ENCODE measurements around the gene OR10H4.
"Not testable (repeated sequence)": the region's sequence is repeated elsewhere in the genome, so short reads cannot be mapped to it uniquely, and the experiment has no call there.

Gene OR10H4, protein sequence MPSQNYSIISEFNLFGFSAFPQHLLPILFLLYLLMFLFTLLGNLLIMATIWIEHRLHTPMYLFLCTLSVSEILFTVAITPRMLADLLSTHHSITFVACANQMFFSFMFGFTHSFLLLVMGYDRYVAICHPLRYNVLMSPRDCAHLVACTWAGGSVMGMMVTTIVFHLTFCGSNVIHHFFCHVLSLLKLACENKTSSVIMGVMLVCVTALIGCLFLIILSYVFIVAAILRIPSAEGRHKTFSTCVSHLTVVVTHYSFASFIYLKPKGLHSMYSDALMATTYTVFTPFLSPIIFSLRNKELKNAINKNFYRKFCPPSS

DNA sequence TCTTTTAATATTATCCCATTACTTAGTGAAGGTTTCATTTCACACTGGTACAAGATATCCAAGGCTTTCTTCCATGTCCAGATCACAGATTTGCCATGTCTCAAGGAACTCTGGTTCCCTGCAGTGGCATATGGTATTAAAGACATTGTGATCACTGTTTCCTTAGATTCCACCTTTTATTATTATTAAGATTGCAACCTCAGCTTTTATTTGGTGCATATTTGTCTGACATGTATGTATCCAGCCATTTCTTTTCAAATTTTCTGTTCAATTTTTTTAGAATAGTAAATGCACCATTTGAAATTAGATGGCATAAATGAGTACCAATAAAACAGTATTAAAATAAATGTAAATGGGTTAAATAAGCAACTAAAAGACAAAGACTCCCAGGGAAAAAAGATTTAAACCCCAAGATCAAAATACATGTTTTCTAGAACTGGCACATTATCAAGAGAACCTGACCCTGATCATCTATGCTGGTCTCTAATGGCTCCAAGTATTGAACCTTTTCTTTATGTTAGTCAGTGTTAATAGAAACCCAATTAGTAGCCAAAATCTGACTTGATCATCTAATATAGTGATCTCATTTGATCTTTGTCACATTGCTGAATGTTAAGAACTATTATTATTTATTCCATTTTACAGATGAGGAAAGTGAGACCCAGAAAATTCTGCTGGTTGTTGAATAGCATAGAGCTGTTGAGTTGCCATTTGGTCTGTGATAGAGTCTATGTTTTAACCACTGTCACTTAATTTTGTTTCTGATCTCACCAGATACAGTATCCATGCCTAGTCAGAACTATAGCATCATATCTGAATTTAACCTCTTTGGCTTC is at the start of gene OR10H4:
OR10H4 (plus strand) TSS at position 786 of the 836 bp plus-strand sequence; CDS start at position 786, 0 bp downstream.
- no peak for DNase-seq

DNA sequence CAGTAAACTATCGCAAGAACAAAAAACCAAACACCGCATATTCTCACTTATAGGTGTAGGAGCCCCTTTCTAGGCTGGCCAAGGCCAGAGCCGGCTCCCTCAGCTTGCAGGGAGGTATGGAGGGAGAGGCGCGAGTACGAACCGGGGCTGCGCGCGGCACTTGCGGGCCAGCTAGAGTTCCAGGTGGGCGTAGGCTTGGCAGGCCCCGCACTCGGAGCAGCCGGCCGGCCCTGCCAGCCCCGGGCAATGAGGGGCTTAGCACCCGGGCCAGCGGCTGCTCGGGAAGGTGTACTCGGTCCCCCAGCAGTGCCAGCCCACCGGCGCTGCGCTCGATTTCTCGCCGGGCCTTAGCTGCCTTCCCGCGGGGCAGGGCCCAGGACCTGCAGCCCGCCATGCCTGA is 49.2 kb upstream of the OR10H4 start:
- DNase-seq = not testable (repeated sequence)

DNA sequence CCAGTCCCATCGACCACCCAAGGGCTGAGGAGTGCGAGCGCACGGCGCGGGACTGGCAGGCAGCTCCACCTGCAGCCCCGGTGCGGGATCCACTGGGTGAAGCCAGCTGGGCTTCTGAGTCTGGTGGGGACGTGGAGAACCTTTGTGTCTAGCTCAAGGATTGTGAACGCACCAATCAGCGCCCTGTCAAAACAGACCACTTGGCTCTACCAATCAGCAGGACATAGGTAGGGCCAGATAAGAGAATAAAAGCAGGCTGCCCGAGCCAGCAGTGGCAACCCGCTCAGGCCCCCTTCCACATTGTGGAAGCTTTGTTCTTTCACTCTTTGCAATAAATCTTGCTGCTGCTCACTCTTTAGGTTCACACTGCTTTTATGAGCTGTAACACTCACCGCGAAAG is 48.8 kb upstream of the OR10H4 start:
- DNase-seq = not testable (repeated sequence)

DNA sequence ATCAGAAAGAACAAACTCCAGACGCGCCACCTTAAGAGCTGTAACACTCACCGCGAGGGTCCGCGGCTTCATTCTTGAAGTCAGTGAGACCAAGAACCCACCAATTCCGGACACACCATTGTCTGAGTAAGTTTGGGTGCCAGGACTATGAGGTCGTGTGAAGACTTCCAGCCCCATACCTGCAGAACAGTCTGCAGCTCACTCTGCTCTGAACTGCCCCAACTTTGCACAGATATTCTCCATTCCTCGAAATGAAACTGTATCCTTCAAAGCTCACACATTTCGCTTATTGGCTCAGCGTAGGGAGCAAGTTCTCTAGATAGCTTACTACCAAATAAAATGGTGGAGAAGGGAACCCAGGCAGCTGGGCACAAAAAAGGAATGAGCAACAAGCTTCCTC is 48.3 kb upstream of the OR10H4 start:
- no peak for DNase-seq

DNA sequence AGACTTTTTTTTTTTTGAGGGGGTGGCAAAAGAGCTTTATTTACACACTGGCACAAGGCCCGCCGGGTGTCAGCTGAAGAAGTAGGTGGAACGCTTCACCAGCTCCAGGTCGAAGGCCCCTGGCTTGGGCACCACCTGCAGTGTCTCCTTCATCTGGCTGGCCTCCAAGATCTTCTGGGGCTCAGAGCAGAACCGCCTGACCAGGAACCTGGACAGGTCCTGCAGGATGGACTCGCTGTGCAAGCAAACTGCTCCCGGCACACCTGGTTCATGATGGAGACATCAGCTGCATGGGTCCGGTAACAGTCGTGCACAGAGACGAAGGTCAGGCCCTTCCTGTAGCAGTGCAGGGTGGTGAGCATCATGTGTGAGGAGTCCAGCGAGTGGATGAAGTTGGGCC is 46.6 kb upstream of the OR10H4 start:
- DNase-seq = no peak

DNA sequence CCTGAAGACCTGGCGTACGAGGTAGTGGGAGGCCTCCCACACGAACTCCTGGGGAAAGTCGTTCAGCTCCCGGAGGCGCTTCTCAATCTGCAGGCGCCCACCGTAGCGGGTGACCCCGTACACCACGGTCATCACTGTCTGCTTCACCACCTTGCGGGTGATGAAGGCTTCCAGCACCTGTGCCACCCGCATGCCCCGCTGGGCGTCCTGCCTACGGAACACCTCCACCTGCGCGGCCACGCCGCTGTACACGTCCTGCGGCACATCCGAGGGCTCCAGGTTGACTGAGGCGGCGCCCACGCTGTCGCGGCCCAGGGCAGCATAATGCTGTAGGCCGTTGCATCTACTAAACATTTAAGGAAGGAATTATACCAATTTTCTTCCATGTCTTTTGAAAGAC is 45.9 kb upstream of the OR10H4 start:
- DNase-seq = not testable (repeated sequence)

DNA sequence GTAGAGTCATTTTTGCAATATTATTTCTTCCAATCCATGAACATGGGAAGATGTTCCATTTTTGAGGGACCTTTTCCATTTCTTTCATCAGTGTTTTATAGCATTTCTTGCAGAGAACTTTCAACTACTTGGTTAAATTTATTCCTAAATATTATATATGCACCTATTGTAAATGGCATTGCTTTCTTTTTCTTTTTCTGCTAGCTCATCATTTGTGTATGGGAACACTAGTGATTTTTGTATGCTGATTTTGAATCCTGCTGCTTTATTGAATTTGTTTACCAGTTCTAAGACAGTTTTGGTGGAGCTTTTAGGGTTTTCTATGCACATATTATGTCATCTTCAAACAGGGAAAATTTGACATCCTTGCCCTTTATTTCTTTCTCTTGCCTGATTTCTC is 43.8 kb upstream of the OR10H4 start:
- DNase-seq = no peak

DNA sequence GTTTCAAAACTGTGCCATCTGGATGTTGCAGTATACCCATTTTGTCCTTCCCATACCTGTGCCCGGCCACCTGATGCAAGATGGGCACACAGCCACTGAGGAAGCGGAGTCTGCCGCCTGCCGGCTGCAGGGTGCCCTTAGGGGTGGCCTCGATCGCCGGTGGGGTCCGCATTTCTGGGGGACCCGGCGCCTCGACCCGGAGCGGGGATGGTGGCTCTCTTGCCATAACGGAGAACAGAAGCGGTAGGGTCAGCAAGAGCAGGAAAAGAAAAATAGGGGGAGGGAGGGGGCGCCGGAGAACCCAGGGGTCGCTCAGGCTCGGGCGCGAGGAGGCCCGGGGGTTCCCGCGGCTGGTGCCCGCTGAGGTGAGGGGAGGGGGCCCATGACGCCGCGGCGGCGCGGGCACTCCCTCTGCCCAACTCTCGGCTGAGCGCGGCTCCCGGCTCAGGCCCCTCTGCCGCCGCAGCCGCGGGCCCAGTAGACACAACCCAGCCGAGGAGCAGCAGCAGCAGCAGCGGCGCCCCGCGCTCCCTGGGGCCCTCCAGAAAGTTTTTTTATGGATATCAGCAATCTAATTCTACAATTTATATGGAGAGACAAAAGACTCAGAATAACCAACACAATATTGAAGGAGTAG is 37.1 kb upstream of the OR10H4 start:
- no peak for DNase-seq

DNA sequence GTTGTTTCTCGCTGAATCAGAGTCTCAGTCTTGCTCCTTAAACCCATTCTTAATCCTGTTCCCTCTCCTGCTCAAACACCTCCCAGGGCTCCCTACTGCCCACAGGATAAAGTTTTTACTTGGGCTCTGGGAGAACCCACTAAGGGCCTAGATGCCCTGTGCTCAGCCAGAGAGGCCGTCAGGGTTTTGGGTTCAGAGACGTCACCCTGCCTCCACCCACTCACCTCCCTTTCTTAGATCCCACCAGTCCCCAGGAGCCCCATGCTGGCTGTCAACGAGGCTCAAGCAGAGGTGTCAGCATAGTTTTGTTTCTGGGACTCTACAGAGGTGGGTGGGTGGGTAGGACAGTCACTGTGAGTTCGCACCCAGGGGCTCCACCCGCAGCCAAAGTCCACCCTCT is 35.4 kb upstream of the OR10H4 start:
- no peak for DNase-seq

DNA sequence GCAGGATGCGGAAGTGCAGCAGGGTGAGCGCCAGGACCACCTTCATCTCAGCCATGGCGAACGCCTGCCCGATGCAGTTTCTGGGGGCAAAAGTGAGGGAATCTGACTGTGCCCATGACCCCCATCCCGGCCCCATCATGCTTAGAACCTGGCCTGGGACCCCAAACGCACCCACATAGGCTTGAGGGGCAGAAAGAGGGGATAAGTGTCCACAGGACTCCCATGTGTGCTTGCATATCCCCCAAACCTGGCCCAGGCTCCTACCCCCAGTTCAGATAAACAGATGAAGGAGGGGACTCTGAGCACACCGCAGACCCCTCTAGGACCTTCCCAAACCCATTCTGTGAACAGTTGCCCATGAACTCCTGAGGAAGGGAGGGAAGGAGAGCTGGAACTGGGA is 35.0 kb upstream of the OR10H4 start:
- DNase-seq = no peak

DNA sequence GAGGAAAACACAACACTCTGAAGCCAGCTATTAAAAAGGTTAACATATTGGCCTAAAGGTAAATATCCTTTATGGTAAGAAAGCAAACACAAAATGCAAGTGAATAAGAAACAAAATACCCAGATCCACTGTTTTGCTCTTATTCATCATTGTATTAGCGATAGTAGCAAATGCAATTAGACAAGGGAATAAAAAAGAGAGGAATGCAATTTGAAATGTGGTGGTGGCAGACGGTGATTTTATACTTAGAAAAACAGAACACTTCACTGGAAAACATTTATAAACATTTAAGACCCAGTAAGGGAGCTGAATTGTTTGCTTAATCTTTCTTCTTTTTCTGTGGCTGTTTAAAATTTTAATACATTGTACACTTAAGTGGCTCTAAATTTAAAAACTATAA is 33.7 kb upstream of the OR10H4 start:
- no peak for DNase-seq

DNA sequence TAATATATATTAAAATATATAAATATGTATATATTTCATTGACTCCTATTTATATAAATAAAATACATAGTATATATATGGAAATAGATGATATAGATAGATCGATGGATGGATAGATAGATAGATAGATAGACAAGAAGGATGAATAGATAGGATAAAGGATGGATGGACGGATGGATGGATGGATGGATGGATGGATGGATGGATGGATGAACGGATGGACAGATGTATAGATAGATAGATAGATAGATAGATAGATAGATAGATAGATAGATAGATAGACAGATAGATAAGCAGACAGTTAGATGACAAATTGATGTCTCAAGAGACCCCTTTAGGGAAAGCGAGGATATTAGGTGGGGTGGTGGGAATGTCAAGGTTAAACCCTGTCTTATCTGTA is 29.6 kb upstream of the OR10H4 start:
- DNase-seq = no peak

DNA sequence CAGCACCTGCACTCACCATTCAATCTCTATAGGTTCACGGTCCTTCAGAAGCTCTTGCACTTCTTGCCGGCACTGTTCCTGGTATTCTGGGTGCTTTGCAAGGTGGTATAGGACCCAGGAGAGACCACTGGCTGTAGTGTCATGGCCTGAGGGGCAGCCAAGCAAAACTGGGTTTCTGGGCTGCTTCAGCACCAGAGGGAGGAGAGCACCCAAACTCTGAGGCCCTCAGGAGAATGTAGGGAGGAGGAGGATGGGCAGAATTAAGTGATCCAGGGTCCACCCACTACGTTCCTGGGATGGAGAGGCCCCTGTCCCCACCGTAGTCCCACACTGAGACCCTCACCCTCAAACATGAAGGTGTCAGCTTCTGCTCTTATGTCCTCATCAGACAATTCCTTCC is 26.8 kb upstream of the OR10H4 start:
- DNase-seq = no peak

DNA sequence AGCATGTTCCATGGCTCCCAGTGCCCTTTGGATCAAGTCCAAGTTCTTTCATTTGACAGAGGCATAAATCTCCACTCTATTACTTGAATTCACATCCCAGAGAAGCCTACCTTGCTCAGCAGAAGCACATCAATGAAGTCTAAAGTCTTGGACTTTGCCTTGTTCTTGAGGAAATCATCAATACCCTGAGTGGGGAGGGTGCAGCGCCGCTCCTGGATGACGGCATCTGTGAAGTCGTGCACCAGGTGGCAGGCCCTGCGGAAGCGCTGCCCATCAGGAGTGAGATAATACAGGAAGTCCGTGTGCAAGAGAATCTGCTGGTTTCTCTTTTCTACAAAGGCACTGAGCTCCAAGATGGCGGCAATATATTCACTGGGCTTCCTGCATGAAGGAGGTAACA is 25.1 kb upstream of the OR10H4 start:
- DNase-seq = no peak

DNA sequence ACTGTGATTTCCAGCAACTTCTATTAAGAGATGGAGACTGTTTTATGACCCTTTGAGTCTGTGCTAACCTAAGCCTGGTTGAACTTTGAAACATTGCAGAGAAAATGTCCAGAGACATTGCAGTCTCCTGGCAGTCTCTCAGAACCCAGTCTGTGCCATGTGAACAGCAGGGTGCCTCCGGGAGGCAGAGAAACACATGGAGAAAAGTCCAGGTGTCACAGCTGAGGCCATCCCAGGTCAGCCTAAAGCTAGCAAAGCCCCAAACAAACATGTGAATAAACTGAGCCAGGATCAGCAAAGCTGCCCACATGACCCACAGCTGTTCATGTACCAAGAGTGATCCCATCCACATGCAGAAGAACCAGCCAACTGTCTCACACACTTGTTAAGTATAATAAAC is 22.3 kb upstream of the OR10H4 start:
- no peak for DNase-seq

DNA sequence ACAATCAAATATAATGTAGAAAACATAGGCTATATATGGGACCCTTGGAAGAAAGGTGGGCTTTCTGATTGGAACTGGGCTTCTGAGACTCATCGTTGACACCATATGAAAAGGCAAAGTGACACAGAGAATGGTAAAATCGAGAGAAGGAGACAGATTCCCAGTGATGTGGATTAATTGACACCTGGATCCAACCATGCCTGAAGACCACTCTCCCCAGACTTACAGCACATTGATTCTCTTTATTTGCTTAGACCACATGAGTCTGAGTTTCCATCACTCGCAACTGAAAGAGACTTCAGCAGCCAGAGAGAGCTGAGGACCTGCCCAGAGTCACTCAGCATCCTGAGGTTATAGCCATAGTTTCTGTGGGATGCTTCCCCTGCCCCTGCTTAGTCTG is 20.5 kb upstream of the OR10H4 start:
- DNase-seq = no peak

DNA sequence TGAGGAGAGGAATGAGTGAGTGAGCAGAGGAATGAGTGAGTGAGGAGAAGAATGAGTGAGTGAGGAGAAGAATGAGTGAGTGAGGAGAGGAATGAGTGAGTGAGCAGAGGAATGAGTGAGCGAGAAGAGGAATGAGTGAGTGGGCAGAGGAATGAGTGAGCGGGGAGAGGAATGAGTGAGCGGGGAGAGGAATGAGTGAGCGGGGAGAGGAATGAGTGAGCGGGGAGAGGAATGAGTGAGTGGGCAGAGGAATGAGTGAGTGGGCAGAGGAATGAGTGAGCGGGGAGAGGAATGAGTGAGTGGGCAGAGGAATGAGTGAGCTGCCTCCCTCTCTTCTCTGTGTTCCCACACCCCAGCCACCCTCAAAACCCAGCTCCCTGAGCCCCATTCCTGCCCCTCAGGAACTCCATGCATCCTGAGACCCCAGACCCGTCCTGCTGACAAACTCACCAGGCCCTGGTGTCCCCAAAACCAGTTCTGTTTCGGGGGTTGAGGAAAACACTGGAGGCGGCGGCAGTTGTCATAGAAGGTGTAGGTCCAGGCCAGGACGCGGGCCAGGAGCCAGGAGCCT is 15.0 kb upstream of the OR10H4 start:
- DNase-seq = peak; percentile 63

DNA sequence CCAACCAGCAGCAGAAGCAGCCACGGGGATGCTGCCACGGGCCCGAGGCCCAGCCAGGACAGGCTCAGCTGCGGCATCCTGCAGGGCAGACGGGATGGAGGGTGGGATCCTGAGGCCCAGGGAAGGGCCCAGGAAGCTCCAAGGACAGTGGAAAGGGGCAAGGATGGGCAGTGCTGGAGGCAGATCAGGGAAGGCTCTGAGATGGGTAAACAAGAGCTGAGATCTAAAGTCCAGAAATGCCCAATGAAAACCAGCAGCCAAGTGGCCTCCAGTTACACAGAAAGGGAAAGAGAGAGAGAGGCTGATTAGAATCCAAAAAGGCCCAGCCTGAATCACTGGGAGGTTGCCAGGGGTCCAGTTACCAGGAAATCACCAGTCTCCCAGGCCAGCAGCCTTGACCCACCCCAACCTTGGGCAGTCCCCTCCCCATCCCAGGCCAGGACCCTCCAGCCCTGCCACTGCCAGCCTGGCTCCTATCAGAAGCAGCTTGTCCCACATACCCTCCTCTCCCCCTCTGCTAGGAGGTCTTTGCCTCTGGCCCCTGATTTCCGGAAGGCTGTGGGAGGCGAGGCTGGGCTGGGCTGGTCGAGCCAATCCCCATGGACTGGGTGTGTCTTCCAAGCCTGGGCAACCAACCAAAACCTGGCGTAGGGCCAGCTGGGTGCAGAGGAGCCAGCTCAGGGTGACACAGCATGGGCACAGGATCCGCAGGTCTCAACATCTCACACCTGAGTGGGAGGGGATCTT is 14.3 kb upstream of the OR10H4 start, which contains the start of gene CYP4F11:
CYP4F11 (minus strand) TSS at position 198 of the 747 bp plus-strand sequence; CDS start at position 77, 121 bp downstream.
- no peak for DNase-seq

DNA sequence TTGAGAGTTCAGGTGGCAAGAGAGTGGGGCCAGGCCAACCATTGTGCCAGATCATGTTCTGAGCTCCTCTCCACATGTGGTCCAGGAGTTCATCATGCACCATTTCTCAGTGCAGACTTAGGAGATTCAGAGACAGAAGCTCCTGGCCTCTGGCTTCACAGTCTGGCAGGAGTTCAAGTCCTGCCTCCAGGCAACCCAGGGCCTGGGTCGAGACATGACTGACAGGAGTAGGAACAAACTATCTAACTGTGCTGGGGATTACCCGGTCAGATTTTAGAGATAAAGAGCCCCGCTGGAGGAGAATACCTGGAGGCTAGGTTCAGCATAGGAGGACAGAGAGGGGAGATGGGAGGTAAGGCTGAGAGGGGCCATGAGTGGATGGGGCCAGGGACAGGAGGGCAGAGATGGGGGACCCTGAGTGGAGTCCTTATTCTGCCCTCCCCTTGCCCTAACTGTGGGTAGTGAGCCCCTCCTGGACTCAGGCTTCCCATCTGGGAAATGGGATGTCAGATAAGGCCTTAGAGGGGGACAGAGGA is 13.6 kb upstream of the OR10H4 start:
- no peak for DNase-seq

DNA sequence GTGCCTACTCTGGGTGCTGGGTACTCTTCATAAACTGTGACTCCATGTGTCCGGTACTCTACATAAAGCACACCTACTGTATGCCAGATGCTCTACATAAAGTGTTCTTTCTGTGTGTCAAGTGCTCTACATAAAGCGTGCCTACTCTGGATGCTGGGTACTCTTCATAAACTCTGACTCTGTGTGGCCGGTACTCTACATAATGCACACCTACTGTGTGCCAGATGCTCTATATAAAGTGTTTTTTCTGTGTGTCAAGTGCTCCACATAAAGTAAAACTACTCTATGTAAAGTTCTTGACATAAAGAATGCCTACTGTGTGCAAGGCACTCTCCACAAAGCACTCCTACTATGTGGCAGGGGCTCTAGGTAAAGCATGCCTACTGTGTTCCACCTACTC is 12.6 kb upstream of the OR10H4 start:
- DNase-seq = no peak

DNA sequence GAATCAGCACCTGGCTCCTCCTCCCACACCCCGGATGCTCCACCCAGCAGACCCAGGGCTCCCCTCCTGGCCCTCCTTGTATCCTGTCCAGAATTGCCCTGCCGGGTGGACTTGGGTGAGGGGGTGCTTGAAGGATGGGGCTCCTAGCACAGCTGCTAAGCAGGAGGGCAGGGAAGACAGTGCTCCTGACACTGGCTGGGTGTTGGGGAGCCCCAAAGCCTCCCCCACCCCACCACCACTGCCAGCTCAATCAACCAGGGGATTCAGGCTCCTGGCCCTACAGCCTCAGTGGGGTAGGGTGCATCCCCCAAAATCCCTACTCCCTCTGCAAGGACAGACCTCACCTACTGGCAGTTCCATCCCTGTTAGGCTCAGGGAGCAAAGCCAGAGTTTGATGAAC is 11.9 kb upstream of the OR10H4 start:
- no peak for DNase-seq

DNA sequence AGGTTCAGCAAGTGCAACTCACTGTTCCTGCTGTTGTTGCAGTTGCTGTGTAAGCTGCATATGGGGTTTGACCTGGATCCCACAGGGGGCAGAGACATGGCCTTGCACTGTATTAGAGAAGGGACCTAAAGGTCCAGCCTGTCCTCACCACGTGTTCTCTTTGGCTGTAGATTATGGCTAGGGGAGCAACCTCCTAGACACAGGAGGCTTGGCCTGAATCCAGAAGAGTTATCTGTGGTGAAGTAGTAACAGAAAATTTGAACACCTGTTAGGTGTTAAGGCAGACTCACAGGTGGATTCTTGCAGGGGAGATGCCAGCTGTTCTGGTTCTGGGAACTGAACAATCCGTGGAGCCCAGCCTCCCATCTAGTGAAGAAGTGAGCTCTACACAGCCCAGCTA is 11.0 kb upstream of the OR10H4 start:
- no peak for DNase-seq

Measured in activated CD8-positive, alpha-beta memory T cell treated with anti-CD3 and anti-CD28 coated beads, Interleukin-2, amount 50 U/mL, for 48 hours (primary cell).